Breast epithelium (tissue), 3 donors: ENCODE results near the gene GADD45A.

Experiments
- POLR2A ChIP-seq: fragments of 450-650 bp; IDR thresholded peaks from one replicate; pipeline ENCODE4 v1.6.1; 2016; ENCODE audit warnings: antibody characterized with exemption, mild to moderate bottlenecking, moderate library complexity
- TF ChIP-seq, protein P1 (sequence below), 3 donors: fragments of 450-650 bp; IDR thresholded peaks; one replicate each; pipeline ENCODE4 v1.5.1; 2016 to 2017; ENCODE audit warnings: antibody characterized with exemption in 3 of 3, mild to moderate bottlenecking in 3 of 3, moderate library complexity in 3 of 3

DNA sequence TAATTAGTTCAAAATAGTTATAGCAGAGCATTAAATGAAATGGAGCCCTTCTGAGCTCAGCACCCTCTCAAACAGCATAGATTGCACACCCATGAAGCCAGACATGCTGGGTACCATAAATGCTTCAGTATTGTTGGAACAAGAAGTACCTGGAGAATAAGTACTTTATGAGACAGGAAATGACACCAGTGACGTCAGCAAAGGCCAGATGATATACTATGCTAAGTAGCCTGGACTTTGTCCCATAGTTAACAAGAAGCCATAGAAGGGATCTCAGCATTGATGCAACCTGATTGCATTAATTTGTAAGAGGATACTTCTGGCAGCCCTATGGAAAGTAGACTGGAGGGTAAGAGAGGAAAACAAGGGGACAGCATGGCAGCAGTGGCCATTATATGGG, 16.3 kb upstream of the GADD45A start:
- TF ChIP-seq, protein P1, sequence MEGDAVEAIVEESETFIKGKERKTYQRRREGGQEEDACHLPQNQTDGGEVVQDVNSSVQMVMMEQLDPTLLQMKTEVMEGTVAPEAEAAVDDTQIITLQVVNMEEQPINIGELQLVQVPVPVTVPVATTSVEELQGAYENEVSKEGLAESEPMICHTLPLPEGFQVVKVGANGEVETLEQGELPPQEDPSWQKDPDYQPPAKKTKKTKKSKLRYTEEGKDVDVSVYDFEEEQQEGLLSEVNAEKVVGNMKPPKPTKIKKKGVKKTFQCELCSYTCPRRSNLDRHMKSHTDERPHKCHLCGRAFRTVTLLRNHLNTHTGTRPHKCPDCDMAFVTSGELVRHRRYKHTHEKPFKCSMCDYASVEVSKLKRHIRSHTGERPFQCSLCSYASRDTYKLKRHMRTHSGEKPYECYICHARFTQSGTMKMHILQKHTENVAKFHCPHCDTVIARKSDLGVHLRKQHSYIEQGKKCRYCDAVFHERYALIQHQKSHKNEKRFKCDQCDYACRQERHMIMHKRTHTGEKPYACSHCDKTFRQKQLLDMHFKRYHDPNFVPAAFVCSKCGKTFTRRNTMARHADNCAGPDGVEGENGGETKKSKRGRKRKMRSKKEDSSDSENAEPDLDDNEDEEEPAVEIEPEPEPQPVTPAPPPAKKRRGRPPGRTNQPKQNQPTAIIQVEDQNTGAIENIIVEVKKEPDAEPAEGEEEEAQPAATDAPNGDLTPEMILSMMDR (IDR thresholded peaks at IDR 0.05) = no peak
- TF ChIP-seq POLR2A = no peak
